Prostate gland (tissue), 2 donors: ENCODE data around the gene CCDC195.

Source experiments
- POLR2A ChIP-seq: fragments of 450-650 bp; IDR thresholded peaks from one replicate; pipeline ENCODE4 v1.6.1; 2016; ENCODE audit warnings: antibody characterized with exemption, mild to moderate bottlenecking
- POLR2AphosphoS5 ChIP-seq: sonication (generic); formaldehyde crosslinking; IDR thresholded peaks from one replicate; pipeline ENCODE4 v1.6.1; 2017; ENCODE audit warnings: antibody characterized with exemption
- TF ChIP-seq, protein P1 (sequence below), 4 experiments: fragments of 200-600 bp in 2 of 4; fragments of 450-650 bp in 2 of 4; sonication (generic) in 2 of 4; IDR thresholded peaks; 1 replicate in 3 of 4; 2 replicates in 1 of 4; pipeline ENCODE4 v1.5.1; 2016 to 2019; ENCODE audit warnings: antibody characterized with exemption in 4 of 4, mild to moderate bottlenecking in 2 of 4, moderate library complexity in 2 of 4

GRCh38 chr2:224709301-224709700 lies 6.9 kb downstream of the CCDC195 start:
- TF ChIP-seq POLR2A (no peak), POLR2AphosphoS5 (no peak)
- TF ChIP-seq, protein P1, sequence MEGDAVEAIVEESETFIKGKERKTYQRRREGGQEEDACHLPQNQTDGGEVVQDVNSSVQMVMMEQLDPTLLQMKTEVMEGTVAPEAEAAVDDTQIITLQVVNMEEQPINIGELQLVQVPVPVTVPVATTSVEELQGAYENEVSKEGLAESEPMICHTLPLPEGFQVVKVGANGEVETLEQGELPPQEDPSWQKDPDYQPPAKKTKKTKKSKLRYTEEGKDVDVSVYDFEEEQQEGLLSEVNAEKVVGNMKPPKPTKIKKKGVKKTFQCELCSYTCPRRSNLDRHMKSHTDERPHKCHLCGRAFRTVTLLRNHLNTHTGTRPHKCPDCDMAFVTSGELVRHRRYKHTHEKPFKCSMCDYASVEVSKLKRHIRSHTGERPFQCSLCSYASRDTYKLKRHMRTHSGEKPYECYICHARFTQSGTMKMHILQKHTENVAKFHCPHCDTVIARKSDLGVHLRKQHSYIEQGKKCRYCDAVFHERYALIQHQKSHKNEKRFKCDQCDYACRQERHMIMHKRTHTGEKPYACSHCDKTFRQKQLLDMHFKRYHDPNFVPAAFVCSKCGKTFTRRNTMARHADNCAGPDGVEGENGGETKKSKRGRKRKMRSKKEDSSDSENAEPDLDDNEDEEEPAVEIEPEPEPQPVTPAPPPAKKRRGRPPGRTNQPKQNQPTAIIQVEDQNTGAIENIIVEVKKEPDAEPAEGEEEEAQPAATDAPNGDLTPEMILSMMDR (IDR thresholded peaks at IDR 0.05), result no peak
